Activated CD4-positive, alpha-beta memory T cell treated with anti-CD3 and anti-CD28 coated beads, Interleukin-2, amount 10 ng/mL, durations not matched to agents 7 days and 5 days (primary cell): ENCODE results near the gene ZNF484. TPM values are rescaled to one million over a fixed set of nuclear protein-coding genes. Genes with fewer than 3 reads are reported as not detected.
"Not testable (repeated sequence)": the region's sequence is repeated elsewhere in the genome, so short reads cannot be mapped to it uniquely, and the experiment has no call there.

Source experiments
- CTCF ChIA-PET: fragments of 350-600 bp; sonication (Branson Sonifier 250); formaldehyde crosslinking; loops from one replicate; lab custom pipeline; 2021; ENCODE audit warnings: antibody characterized with exemption, inconsistent platforms; lab: Charles Lee
- POLR2A ChIA-PET: fragments of 350-600 bp; sonication (Branson Sonifier 250); formaldehyde crosslinking; loops from one replicate; lab custom pipeline; 2021; ENCODE audit warnings: antibody characterized with exemption; lab: Charles Lee
- DNase-seq: peaks from one replicate; pipeline ENCODE4 v3.0.0-alpha.2; 2020
- H3K27ac Mint-ChIP-seq: one replicate; pipeline ENCODE4 v1.8.0; 2021; ENCODE audit warnings: mild to moderate bottlenecking, mixed read lengths
- H3K27me3 Mint-ChIP-seq: one replicate; pipeline ENCODE4 v1.8.0; 2021; ENCODE audit warnings: mixed read lengths
- H3K36me3 Mint-ChIP-seq: one replicate; pipeline ENCODE4 v1.8.0; 2021; ENCODE audit warnings: low read depth, mixed read lengths
- H3K4me1 Mint-ChIP-seq: one replicate; pipeline ENCODE4 v1.8.0; 2021; ENCODE audit warnings: mixed read lengths
- H3K4me3 Mint-ChIP-seq: one replicate; pipeline ENCODE4 v1.8.0; 2021; ENCODE audit warnings: mild to moderate bottlenecking, mixed read lengths
- H3K9me3 Mint-ChIP-seq: one replicate; pipeline ENCODE4 v1.8.0; 2021; ENCODE audit warnings: mixed read lengths
- total RNA-seq, 2 experiments: library from RNA; stranded (reverse); gene quantifications; one replicate each; pipeline ENCODE4 v1.2.3, GENCODE V29; 2021

Gene ZNF484
- total RNA-seq: 10 to 100 TPM; 12.7 to 13.2 TPM

DNA sequence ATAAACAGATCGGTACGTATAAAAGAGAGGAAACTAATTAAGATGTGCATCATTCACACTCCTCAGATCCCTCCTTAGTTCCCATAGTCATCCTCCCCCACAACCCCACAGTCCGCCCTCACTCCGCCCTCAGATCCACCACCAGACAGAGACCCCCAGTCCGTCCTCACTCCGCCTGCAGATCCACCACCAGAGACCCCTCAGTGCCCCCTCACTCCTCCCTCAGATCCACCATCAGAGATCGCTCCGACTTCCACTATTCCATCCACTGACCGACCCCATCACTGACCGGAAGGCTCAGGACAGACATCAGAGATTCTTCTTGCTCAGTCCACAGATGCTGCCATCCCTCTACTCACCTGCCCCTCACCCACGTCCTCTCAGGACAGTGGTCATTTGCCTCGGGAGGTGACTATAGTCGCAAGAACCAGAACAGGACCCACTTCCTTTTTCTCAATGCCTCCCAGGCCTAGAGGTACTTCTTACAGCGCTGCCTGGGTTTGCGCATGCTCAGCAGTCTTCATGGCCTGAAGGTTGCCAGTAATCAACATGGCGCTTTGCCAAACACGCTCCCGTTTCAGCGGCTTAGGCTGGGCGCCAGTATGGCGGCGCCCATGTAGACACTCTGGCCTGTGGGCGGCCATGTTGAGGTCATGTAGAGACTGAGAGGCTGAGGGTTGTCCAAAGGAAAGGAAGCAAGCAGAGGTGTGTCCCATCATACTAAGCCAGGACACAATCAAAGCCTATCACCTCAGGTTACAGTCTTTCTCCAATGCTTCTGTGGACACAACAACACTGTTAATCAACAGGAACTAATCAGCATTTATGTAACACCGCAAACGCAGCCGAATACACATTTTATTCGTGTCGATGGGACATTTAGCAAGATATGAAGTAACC is at the start of gene ZNF484:
Gene ZNF484 (minus strand): TSS at position 508 of the 900 bp plus-strand sequence. CDS start 3,009 bp downstream, outside the sequence.
- peaks cover 2% of the 10 kb centered on the region for H3K9me3 Mint-ChIP-seq

DNA sequence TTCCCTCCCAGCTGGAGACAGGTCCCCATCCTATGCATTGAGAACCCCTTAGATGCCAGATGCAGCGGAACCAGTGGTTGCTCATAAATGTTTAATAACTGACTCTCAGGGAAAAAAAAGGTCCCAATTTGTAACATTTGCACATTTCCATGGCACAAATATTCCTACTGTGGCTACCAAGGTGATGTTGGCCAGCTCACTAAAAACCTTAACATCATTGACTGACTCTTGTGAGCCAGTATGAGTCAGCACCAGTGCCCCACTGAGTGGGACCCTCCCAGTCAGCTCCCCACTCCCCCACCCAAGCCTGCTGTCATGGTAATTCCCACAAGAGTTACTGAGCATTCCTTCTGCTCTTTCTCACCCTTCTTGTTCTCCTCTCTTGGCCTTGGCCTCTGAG is 42.6 kb upstream of the ZNF484 start:
- no peaks in the 10 kb centered on the region for H3K36me3 Mint-ChIP-seq
- no peaks in the 10 kb centered on the region for H3K9me3 Mint-ChIP-seq
- no peak overlapping the region for H3K27ac Mint-ChIP-seq
- no peak overlapping the region for H3K4me3 Mint-ChIP-seq
- CTCF ChIA-PET: no interaction called here
- POLR2A ChIA-PET: no interaction called here
- DNase-seq: no peak
- H3K27me3 Mint-ChIP-seq: peaks cover 5% of the 10 kb centered on the region
- H3K4me1 Mint-ChIP-seq: no peaks in the 10 kb centered on the region

More for the DNA sequence above, at the start of gene ZNF484:
- H3K27ac Mint-ChIP-seq: peak within 1 kb of the TSS; percentile 95
- POLR2A ChIA-PET: no interaction called here
- peaks cover 33% of the 10 kb centered on the region for H3K4me1 Mint-ChIP-seq
- no peaks in the 10 kb centered on the region for H3K27me3 Mint-ChIP-seq
- peak; percentile 96 for DNase-seq
- CTCF ChIA-PET: interaction anchor here (1.0 kb wide), 1 partner anchor 80 kb away, joined by 3 read pairs; no protein-coding TSS in a partner anchor
- peaks cover 31% of the 10 kb centered on the region for H3K36me3 Mint-ChIP-seq
- peak within 1 kb of the TSS; percentile 100 for H3K4me3 Mint-ChIP-seq

DNA sequence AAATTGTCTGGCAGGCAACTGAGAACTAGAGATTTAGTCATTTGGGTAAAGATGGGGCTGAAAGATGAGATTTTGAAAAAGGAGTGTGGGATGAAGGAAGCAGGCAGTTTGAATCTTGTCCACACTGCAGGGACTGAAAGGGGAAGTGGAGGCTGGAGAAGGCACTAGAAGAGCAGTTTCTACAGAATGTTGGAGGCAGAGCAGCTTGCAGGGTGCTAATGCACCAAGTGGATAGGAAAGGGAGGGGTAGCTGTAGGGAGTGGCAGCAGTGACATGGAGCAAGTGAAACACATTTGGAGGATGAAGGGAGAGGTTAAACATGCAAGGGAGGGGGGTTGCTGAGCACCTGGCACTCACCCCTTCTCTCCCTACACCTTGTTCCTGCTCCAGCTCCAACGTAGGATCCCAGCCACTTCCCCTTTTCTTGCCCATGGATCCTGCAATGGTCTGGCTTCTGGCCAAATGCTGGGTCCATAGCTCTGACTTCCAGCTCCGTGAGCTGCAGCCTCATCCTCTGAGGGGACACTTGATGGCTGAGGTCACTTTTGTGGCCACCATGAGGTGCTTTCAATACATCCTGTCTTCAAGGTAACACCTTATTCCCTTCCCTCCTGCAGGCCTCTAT is 39.5 kb upstream of the ZNF484 start:
- no peak overlapping the region for H3K27ac Mint-ChIP-seq
- H3K9me3 Mint-ChIP-seq: no peaks in the 10 kb centered on the region
- H3K4me1 Mint-ChIP-seq: no peaks in the 10 kb centered on the region
- H3K4me3 Mint-ChIP-seq: no peak overlapping the region
- ChIA-PET CTCF (no interaction called here), POLR2A (no interaction called here)
- no peak for DNase-seq
- H3K27me3 Mint-ChIP-seq: peaks cover 6% of the 10 kb centered on the region
- H3K36me3 Mint-ChIP-seq: no peaks in the 10 kb centered on the region

DNA sequence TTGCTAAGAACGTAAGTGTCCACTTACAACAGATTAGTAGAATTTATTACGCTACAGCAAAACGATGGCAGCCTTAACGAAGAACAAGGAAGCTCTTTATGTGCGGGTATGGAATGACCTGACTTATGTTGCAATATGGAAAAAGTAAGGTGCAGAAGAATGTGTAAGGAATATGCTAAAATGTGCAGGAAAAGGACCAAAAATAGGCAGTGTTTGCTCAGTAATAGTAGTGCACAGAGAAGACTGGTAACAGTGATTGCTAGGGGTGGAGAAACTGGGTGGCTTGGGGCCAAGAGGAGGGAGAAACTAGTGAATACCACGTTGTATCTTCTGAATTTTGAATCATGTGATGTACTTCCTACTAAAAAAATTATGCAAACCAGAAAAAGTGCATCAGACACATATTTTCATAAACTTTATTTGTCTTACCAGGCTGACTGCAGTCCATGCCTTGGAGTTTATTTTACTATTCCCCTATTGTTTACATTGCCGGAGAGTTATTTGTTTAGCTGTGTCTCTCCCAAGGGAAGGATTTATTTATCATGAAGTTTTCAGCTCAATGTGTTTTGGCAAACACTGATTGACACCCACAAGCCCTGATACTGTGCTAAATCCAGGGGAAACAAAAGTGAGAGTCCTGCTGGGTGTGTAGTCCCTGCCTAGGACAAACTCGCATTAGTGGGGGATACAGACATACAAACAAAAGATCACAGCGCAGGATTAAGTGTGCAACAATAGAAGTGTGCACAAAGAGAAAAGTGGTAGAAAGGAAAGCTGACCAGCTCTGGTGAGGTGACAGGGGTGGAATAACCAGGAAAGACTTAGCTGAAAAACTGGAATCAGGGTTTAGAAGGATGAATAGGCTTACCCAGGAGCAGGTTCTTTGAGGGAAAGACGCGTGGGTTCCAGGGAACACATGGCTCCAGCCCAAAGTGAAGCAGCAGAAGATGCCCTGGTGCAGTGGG is 34.0 kb upstream of the ZNF484 start:
- DNase-seq: no peak
- peaks cover 19% of the 10 kb centered on the region for H3K27me3 Mint-ChIP-seq
- no peak overlapping the region for H3K4me3 Mint-ChIP-seq
- ChIA-PET POLR2A (no interaction called here), CTCF (no interaction called here)
- no peaks in the 10 kb centered on the region for H3K9me3 Mint-ChIP-seq
- H3K36me3 Mint-ChIP-seq: peaks cover 2% of the 10 kb centered on the region
- H3K27ac Mint-ChIP-seq: no peak overlapping the region
- no peaks in the 10 kb centered on the region for H3K4me1 Mint-ChIP-seq

DNA sequence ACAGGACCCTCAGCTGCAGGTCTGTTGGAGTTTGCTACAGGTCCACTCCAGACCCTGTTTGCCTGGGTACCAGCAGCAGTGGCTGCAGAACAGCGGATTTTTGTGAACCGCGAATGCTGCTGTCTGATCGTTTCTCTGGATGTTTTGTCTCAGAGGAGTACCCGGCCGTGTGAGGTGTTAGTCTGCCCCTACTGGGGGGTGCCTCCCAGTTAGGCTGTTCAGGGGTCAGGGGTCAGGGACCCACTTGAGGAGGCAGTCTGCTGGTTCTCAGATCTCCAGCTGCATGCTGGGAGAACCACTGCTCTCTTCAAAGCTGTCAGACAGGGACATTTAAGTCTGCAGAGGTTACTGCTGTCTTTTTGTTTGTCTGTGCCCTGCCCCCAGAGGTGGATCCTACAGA is 27.3 kb upstream of the ZNF484 start:
- DNase-seq, CTCF ChIA-PET, H3K27ac Mint-ChIP-seq, POLR2A ChIA-PET, H3K9me3 Mint-ChIP-seq, H3K4me3 Mint-ChIP-seq, H3K4me1 Mint-ChIP-seq, H3K27me3 Mint-ChIP-seq, H3K36me3 Mint-ChIP-seq: not testable (repeated sequence)

DNA sequence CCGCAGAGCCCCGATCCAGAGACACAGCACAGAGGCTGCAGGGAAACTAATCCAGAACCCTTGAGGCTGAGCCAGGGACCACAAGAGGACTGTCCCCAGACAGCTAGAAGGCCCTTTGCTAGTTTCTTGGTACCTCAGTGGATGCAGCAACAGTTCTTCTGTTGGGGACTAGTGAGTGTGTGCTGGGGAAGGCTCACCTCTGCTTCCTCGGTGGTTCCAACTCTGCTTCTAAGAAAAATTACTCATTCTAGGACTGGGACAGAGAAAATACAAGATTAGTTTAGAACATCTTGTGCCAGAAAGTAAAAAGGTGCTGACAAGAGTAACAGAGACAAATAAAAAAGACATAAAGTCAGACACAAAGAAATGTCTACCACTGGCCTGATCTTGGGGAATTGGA is 19.5 kb upstream of the ZNF484 start:
- Mint-ChIP-seq H3K27me3 (no peaks in the 10 kb centered on the region), H3K36me3 (no peaks in the 10 kb centered on the region), H3K27ac (peak overlapping the region; percentile 56), H3K4me3 (no peak overlapping the region), H3K9me3 (peaks cover 4% of the 10 kb centered on the region), H3K4me1 (peaks cover 24% of the 10 kb centered on the region)
- DNase-seq: no peak
- ChIA-PET POLR2A (no interaction called here), CTCF (no interaction called here)

DNA sequence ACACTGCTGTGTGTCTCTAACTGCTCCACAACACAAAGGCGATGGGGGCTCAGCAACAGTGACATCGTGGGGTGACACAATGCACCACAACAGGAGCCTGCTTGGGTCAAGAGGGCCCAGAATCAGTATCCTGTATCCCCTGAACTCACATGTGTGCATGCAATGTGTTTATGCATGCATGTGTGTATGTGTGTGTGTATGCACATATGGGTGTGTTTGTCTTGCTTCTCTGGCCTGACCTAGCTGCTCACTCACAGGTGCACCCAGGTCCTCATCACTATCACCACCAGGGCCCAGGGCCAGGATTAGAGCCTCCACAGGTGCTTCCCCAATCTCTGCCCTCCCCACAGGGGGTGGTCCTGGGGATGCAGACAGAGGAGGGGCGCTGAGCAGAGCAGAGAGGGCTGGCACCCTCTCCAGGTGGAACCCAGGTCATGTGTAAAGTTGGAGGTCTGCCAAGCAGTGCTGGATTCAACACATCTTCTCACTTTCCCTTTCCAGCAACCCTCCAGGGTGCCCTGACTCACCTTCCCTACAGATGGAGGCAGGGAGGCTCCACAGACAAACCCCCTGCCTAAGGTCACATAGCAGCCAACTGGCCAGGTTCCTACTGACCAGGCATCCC is 18.1 kb upstream of the ZNF484 start:
- Mint-ChIP-seq H3K36me3 (no peaks in the 10 kb centered on the region), H3K4me3 (no peak overlapping the region), H3K27ac (no peak overlapping the region), H3K4me1 (peaks cover 27% of the 10 kb centered on the region), H3K9me3 (peaks cover 4% of the 10 kb centered on the region), H3K27me3 (no peaks in the 10 kb centered on the region)
- no peak for DNase-seq
- ChIA-PET POLR2A (no interaction called here), CTCF (no interaction called here)

DNA sequence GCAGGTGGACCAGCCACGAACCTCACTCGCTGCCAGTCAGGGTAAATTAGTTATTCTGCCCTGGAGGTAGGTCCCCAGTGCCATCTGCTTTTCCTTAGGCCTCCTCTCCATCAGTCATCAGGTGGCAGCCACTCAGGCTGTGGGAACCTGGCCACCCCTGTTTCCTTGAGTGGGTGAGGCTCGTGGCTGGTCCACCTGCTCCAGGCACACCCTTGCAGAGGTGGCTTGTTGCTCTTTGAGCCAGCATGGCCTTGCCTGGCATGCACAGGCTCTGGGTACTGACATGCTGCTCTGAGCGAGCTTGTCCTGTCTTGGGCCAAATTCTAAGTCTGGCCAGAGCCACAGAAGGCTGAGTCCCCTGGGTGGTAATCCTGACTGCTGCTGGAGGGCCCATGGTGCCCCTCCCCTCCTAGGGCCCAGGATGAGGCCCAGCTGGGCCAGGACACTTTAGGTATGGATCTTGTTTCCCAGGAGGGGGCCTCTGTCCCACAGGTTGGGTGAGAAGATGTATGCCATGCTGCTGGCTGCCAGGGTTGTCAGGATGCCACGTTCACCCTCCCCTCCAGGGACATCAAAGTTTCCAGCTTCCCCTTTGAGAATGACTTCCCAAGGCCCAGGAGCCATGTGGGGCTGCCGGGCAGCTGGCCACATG is 17.0 kb upstream of the ZNF484 start:
- ChIA-PET POLR2A (no interaction called here), CTCF (no interaction called here)
- no peak overlapping the region for H3K4me3 Mint-ChIP-seq
- no peak overlapping the region for H3K27ac Mint-ChIP-seq
- no peak for DNase-seq
- H3K9me3 Mint-ChIP-seq: peaks cover 4% of the 10 kb centered on the region
- no peaks in the 10 kb centered on the region for H3K36me3 Mint-ChIP-seq
- peaks cover 29% of the 10 kb centered on the region for H3K4me1 Mint-ChIP-seq
- peaks cover 3% of the 10 kb centered on the region for H3K27me3 Mint-ChIP-seq

DNA sequence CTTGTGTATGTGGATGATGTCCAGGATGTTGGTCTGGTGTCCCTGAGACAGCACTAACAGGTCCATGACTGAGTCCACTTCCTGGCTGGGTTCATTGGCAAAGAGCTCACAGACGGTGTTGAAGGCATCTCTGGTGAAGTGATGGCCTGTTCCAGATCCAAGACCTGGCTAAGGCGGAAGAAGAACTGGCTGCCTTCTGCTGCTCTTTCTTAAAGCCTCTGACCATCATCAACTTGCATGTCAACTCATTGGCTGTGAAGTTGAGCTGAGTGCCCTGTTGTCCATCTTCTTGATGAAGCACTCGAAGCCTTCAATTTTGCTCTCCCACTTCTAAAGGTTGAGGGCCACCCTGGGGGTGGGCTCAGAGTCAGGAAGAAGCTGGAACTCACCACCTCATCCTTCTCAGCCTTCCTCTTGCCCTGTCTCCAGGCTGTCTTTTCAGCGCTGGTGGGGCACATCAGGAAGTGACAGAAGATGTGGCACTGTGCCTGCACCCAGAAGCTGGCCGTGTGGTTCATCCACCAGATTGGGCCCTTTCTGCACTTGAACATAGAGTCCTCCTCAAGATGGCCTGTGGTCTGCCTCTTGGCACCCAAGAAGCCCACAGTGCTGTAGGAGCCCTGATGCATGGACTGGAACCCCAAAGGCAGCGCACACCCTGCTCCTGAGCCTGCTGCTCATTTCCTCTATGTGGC is 16.2 kb upstream of the ZNF484 start:
- H3K27ac Mint-ChIP-seq, CTCF ChIA-PET, H3K4me3 Mint-ChIP-seq, POLR2A ChIA-PET, H3K9me3 Mint-ChIP-seq, H3K27me3 Mint-ChIP-seq, DNase-seq, H3K36me3 Mint-ChIP-seq: not testable (repeated sequence)
- peaks cover 30% of the 10 kb centered on the region for H3K4me1 Mint-ChIP-seq

DNA sequence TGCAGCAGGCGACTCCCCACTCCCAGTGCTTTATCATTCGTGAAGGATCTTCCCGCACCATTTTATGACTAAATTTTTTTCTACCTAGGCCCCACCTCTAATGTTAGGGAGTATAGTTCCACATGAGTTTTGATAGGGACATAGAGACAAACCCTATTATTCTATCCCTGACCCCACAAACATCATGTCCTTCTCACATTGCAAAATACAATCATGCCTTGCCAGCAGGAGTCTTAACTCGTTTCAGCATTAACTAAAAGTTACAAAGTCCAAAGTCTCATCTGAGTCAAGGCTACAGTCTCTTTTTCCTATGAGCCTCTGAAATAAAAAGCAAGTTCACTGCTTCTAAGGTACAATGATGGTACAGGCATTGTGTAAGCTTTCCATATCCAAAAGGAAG is 14.4 kb upstream of the ZNF484 start:
- CTCF ChIA-PET, H3K27me3 Mint-ChIP-seq, H3K27ac Mint-ChIP-seq, POLR2A ChIA-PET, H3K36me3 Mint-ChIP-seq, DNase-seq, H3K9me3 Mint-ChIP-seq, H3K4me3 Mint-ChIP-seq: not testable (repeated sequence)
- peaks cover 41% of the 10 kb centered on the region for H3K4me1 Mint-ChIP-seq

DNA sequence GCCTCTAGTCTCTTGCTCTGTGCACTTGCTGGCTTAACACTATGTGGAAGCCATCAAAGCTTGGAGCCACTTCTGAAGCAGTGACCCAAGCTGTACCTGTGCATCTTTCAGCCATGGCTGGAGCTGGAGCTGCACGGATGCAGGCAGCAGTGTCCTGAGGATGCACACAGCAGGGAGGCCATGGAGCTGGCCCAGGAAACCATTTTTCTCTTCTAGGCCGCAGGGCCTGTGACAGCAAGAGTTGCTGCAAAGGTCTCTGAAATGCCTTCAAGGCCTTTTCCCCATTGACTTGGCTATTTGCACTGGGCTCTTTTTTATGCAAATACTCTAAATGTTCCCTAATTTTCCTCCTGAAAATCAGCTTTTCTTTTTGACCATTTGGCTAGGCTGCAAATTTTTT is 12.9 kb upstream of the ZNF484 start:
- no peak overlapping the region for H3K27ac Mint-ChIP-seq
- no peaks in the 10 kb centered on the region for H3K36me3 Mint-ChIP-seq
- POLR2A ChIA-PET: no interaction called here
- no peak overlapping the region for H3K4me3 Mint-ChIP-seq
- no peak for DNase-seq
- H3K9me3 Mint-ChIP-seq: no peaks in the 10 kb centered on the region
- H3K4me1 Mint-ChIP-seq: peaks cover 41% of the 10 kb centered on the region
- CTCF ChIA-PET: no interaction called here
- H3K27me3 Mint-ChIP-seq: peaks cover 3% of the 10 kb centered on the region
